GM19099 (cell line): ENCODE results near the gene DCAF11.

ENCODE experiments used
- POLR2A ChIP-seq: IDR thresholded peaks from 3 replicates; pipeline ENCODE4 v1.6.1; 2011; ENCODE audit warnings: low read depth; ENCODE audit not compliant: insufficient read length; ENCODE audit errors: extremely low read depth

DCAF11 gene

DNA sequence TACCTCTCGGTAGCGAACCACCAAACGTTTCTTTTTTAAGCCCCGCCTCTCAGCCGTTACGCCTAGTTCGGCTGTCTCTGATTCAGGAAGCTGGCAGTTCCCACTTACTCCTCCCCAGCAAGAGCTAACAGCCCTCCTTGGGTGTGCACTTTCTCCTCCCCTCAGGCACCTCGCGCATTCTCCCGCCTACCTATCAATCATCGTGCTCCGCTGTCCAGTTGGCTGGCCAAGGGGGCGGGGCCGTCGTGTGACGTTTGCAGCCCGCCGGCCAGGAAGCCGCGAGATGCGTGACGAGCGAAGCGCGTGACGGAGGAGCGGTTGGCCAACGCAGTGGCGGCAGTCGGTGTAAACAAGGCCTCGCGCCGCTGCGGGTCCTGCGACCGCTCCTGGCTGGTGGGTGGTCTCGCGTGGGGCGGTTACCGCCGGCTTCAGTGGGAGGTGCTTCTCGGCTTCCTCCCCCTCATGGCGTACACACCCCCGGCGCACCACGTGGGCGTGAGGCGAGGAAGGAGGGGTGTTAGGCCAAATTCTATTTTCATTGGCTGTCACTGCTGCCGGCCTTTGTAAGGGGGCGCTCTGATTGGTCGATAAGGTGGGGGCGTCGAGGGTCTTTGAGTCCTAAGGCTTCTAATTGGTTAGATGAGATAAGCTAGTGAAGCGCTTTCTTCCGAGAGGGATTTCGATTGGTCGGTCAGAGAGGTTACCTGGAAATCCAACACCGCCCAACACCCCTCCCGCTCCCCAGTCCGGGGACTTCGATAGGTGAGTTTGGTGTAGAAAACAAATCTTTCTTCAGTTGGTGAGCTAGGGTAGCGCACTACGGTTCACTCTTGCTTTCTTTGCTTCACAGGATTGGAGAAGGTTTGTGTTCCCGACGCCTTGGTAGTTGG, at the start of gene DCAF11, which contains the start of gene NRL:
Gene DCAF11 (plus strand): TSS at position 246 of the 890 bp plus-strand sequence. CDS start 818 bp downstream, outside the sequence.
Gene NRL (minus strand): TSS at position 418 of the 890 bp plus-strand sequence. CDS start 32,101 bp downstream, outside the sequence.
- peak; percentile 53 for TF ChIP-seq POLR2A

DNA sequence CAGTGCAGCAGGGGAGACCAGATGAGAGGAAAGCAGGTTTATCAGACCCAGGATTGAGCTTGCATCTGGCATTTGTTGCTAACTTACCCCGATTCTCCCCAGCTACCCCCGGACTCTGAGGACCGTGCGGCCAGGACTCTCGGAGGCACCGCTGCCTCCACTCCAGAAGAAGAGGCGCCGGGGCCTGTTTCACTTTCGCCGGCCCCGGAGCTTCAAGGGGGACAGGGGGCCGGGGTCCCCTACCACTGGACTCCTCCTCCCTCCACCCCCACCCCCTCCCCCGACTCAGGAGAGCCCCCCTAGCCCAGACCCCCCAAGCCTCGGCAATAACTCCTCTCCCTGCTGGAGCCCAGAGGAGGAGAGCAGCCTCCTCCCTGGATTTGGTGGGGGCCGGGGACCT, 49.7 kb upstream of the DCAF11 start:
- no peak for TF ChIP-seq POLR2A

DNA sequence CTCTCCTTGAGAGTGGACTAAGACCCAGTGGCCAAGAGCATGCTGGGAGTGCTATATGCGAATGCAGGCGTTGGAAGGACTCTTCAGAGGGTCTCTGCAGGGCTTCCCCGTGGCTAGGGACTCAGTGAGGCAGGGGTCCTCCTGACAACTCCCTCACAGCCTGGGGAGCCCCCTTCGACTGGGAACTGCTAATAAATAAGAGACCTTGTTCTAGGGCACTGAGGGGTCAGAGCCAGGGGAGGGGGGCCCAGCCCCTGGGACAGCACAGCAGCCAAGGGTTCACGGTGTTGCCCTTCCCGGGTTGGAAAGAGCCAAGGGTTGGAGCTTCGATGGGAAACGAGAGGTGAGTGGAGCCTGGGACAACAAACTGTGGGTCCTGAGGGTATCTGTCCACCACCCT, 49.2 kb upstream of the DCAF11 start:
- no peak for TF ChIP-seq POLR2A

DNA sequence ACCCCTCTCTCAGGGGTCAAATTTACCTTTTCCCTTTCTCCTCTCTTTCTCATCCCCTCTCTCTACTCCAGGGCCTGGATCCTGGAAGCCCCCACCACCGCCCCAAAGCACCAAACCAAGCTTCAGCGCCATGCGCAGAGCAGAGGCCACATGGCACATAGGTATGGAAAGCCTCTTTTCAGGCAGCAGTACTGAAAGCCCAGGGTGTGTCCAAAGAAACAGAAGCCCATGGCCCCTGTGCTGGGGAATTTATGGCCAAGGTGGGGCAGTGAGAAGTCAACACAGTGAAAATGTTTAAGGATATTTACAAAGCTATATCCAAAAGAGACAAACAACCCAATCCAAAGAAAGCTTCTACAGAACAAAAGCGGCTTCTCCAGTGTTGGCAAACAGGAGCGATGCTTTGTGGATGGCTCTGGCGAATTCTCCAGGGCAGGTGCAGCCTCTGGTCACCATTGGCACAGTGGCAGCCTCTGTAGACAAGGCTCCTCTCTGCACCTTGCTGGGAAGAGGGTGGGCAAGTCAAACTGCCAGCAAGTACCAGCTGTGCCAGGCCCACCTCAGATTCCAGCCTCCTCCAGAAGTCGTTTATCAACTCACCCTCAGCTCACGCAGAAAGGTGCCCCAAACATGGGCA, 48.0 kb upstream of the DCAF11 start:
- TF ChIP-seq POLR2A: no peak

DNA sequence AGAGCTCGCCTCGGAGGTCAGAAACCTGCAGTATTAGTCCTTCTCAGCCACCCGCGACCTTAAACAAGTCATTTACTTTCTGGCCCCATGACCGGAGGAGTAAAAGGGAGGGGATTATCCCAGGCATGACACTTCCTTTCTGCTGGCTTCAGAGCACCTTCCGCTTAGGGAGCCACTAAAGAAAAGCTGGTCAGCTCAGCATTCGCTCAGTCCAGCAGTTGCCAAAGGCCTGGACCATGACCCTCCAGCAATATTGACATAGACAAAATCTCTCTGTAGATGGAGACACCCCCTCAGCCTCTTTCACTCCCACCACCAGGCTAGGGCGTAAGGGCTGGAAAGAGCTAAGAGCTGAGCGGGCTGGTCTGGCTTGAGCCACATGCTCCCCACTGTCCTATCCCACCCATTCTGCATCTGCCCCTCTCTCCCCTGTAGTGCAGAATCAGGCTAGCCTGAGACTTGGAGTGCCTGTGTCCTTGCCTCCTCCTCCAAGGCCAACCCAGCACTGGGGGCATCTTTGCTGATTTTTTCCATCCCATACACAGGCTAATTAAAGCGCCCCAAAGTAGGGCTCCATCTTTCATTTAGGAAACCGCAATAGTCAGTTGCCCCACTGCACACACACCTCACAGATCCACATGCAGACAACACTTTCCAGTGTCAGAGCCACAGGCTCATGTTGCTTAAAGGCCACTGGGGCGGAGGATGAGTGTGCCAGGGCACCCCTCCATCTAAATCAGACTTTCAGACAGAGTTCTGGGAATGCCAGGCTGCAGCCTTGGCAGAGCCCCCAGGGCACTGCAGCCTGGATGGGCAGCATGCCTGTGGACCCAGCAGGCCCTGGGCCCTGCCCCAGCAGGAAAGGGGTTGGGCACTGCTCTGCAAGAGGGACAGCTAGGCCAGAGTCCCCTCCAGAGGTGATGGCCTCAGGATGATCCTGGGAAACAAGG, 47.2 kb upstream of the DCAF11 start:
- no peak for TF ChIP-seq POLR2A

DNA sequence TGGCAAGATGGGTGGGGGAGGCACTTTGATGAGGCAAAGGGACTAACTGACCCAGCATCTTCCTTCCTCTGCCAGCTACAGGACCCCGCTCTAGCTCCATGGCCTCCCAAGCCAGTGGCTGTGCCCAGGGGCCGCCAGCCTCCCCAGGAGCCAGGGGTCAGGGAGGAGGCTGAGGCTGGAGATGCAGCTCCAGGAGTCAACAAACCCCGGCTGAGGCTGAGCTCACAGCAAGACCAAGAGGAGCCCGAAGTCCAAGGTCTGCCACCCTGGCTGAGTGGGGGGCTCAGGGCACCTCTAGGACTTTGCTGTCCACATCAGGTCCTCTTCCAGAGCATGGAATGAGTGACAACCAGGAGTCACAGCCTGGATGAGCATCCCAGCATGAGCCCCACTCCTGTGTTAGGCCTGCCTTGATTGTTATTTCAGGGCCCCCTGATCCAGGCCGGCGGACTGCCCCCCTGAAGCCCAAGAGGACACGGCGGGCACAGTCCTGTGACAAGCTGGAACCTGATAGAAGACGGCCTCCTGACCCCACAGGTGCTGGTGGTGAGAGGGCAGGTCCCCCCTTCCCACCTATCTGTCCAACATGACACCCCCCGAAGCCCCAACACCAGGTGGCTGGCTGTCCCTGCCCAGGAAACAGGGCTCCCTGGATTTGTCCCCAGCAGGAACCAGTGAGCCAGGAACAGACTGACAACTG, 45.7 kb upstream of the DCAF11 start:
- TF ChIP-seq POLR2A: no peak

DNA sequence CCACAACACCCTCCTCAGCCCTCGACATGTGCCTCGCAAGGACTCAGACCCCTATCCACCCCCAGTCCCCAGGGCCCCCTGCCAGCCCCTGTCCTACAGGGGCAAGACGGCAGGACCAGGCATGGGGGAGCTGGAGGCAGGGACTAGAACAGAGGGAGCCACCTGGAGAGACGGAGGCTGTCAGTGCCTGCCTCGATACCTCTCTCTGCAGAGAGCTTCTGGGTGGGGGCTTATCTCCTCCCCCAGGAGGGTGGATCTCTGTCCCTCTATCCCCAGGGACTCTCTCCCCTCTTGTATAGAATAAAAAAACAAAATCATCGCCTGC, 45.2 kb upstream of the DCAF11 start:
- no peak for TF ChIP-seq POLR2A

DNA sequence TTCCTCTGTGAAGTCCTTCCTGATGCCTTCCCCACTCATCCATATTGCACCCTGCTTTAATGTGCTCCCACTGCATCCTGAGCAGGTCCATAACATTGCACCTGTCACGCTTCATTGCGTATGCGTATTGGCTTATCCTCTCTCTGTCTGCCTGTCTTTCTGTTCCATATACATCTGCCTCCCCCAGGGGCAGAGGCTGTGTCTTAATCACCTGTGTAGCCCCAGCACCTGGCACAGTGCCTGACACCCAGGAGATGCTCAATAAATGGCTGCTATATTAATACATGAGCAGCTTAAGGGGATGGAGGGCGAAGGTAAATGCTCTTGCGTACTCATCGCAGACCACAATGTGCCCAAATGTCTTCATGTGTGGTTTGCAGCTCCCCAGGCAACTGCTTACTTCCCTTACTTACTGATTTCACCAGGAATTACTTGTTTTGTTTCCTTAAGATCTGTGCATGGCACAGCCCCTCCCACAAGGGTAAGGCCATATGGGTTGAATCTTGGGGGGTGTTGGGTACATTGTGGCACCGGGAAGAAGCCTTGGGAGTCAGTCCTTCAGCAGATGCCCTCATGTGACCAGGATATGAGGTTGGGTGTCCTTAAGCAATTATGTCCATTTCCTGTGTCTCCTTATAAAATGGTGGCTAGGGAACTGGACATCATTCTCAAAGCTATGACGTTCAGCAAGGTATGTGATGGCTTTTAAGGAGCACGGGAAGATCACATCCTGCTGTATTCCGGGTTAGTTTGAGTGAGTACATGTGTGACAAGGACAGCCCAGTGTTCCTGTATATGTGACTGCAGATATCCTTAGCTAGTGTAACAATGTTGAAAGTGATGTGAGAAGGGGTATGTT, 44.1 kb upstream of the DCAF11 start:
- TF ChIP-seq POLR2A: no peak

DNA sequence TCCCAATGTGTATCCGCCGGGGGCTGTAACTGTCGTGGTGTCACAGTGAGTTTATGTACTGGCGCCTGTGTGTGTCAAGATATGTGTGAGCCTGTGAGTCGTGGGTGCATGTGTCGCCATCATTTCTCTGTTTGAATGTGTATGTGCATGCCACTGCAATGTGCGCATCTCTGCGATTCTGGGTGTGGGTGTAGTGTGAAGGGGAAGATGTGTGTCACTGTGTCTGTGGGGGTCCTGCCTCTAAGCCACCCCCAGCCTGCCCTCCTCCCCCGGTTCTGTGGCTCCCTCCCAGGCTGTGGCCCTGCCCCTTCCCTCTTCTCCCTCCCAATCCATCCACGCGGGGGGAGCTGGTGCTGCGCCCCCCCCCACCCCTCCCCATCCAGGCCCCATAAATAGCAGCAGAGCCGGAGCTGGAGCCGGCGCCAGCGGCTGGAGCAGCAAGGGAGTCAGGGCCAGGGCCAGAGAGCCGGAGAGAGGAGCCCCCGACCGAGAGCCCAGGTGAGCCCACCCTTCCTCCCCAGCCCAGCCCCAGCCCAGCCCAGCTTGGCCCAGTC, 43.4 kb upstream of the DCAF11 start, which contains the start of gene CPNE6:
Gene CPNE6 (plus strand): TSS at position 419 of the 554 bp plus-strand sequence. CDS start 1,375 bp downstream, outside the sequence.
- TF ChIP-seq POLR2A: no peak

DNA sequence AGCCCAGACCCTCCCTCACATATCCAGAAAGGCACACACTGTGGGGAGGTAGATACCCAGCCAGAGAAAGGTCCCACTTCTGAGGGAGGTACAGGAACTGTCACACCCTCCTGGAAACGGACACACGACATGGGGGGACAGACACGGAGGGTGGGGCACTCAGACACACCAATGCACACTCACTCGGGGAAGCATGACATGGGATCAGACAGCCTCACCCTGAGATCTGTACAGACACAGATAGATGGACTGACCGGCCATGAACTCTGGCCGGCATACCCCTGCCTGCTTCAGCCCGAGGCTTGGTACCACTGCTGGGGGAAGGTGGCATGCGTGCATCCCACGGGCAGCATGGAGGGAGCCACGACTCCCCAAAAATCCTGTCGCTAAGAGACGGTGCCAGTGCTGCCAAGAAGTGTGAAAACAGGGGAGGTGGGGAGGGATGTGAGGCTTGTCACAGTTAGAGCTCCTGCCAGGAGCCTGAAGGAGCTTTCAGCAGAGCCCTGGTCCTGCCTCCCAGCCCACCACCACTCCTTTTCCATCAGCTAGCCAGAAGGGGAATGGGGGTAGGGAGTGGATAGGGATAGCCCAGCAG, 42.6 kb upstream of the DCAF11 start:
- no peak for TF ChIP-seq POLR2A

DNA sequence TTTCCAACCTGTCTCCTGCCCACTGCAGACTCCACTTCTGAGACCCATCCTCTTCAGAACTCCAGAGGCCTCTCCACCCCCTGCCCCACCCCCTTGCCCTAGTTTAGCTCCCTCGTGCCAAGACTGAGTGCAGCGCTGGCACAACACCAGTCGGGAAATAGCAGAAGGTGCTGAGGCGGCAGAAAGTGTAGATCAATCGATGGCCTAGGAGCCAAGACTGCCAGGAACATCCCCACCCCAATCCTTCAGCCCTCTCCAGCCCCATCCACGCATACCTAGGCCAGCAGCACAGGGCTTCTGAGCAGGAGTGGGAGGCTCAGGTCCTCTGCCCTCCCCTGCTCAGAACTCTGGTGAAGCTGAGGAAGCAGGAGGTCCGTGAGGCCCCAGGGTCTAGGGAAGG, 42.1 kb upstream of the DCAF11 start:
- TF ChIP-seq POLR2A: no peak

DNA sequence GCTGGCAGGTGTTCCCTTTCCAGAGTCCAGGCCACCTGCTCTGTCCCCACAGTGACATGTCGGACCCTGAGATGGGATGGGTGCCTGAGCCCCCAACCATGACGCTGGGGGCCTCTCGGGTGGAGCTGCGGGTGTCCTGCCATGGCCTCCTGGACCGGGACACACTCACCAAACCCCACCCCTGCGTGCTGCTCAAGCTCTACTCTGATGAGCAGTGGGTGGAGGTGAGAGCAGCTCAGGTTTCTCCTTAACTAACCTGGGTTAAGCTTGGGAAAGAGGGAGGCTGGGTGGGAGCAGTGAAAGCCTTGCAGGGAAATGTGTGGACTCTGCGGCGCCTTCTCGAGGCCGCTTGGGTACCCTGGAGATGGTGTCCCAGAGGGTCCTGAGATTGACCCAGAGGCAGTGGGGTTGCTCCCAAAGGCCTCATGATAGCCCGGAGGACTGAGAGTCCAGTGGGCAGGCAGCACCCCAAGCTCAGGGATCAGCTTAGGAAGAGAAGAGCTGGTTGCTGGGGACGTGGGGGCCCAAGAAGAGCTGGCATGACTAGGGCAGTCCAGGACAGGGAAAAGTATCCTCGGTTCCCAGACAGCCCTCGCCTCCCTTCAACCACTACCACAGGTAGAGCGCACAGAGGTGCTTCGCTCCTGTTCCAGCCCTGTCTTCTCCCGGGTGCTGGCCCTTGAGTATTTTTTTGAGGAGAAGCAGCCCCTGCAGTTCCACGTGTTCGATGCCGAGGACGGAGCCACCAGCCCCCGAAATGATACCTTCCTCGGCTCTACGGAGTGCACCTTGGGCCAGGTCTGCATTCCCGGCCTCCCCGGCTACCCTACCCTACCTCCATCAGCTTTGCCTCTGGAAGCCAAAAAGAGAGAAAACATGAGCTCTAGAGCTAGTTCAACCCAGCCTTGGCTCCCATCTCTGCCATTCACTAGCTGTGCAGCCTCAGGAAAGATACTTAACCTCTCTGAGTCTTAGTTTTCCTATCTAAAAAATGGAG, 41.4 kb upstream of the DCAF11 start:
- no peak for TF ChIP-seq POLR2A
